ENCODE measurements around the gene NFKBIE.

Gene NFKBIE

DNA sequence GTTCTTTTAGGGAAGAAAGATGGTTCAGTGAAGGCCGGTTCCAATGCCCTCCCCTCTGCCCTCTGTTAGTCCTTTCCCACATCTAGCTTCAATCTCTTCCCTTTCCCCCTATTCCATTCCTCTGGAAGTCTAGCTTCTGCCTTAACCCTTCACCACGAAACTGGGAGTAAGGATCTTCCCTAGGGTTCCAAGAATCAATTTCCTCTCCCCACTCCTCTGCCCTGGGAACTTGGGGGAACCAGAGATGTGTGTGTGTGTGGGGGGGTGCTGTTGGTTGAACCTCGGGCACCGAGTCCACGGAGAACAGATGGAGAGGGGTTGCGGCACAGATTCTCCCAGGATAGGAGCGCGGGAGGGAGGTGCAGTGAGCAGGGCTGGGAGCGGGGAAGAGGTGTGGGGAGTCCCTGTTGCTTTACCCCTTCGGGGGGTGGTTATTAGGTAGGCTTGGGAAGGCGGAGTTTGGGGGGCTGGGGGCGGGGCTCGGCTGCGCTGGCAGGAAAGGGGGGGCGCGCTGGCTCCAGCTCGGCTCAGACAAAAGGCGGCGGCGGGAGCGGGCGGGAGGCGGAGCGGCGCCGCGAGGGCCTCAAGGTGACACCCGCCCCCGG is 4.7 kb upstream of the NFKBIE start, which contains the start of gene TMEM151B:
Gene TMEM151B, plus strand, starts transcription at position 530 of the 605 bp plus-strand sequence. CDS start 293 bp downstream, outside the sequence.
- no peak for DNase-seq (ENCODE audit: low read depth in 1 of 2, low spot score in 1 of 2)
- TF ChIP-seq, protein P1, sequence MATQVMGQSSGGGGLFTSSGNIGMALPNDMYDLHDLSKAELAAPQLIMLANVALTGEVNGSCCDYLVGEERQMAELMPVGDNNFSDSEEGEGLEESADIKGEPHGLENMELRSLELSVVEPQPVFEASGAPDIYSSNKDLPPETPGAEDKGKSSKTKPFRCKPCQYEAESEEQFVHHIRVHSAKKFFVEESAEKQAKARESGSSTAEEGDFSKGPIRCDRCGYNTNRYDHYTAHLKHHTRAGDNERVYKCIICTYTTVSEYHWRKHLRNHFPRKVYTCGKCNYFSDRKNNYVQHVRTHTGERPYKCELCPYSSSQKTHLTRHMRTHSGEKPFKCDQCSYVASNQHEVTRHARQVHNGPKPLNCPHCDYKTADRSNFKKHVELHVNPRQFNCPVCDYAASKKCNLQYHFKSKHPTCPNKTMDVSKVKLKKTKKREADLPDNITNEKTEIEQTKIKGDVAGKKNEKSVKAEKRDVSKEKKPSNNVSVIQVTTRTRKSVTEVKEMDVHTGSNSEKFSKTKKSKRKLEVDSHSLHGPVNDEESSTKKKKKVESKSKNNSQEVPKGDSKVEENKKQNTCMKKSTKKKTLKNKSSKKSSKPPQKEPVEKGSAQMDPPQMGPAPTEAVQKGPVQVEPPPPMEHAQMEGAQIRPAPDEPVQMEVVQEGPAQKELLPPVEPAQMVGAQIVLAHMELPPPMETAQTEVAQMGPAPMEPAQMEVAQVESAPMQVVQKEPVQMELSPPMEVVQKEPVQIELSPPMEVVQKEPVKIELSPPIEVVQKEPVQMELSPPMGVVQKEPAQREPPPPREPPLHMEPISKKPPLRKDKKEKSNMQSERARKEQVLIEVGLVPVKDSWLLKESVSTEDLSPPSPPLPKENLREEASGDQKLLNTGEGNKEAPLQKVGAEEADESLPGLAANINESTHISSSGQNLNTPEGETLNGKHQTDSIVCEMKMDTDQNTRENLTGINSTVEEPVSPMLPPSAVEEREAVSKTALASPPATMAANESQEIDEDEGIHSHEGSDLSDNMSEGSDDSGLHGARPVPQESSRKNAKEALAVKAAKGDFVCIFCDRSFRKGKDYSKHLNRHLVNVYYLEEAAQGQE (IDR thresholded peaks at IDR 0.05; ENCODE audit: insufficient replicate concordance, low read depth): no peak
- no peak for TF ChIP-seq GABPA (IDR thresholded peaks at IDR 0.05; ENCODE audit: low read depth)
- Histone ChIP-seq H3K27me3 (ENCODE audit: insufficient read depth, poor library complexity, severe bottlenecking) (peaks cover 39% of the 10 kb centered on the region), H3K4me3 (replicated peaks; ENCODE audit: insufficient read depth, low read length) (no peak within 1 kb of the TSS; the same call in 1 of the 2 replicates), H3K27ac (replicated peaks) (no peak within 1 kb of the TSS)

DNA sequence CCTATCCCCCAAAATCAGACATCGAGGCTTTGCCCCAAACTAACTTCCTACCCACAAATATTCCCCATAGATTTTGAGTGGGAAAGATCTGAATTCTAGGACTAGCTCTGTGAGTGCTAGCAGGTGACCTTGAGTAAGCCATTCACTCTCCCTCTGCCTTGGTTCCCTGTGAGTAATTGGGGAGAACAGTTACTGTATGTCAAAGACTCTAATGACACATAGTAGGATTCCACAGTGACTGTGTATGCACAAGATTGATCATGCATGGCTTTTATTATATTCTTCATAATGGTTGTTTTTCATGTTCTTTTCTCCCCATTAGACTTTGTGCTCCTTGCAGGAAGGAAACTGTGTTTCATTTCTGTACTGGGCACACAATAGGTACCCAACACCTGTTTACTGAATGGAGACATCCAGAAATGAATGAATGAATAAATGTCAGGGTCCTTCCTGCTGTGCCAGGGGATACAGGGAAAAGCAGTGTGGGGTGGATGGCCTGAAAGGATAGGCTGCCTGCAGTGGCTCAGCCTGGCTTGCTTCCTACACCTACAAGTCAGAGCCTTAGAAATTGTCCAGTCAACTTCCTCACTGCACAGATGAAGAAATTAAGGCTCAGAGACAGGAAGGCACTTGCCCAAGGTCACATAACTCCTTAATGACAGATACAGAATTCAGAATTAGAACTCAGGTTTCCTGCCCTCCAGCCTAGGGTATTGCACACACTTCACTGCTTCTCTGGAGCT is 4.0 kb upstream of the NFKBIE start:
- no peak for DNase-seq (ENCODE audit: low read depth in 1 of 2, low spot score in 1 of 2)
- H3K27ac ChIP-seq (replicated peaks): no peak overlapping the region
- TF ChIP-seq, protein P1 (IDR thresholded peaks at IDR 0.05; ENCODE audit: insufficient replicate concordance, low read depth): no peak
- TF ChIP-seq SPI1 (IDR thresholded peaks at IDR 0.05; ENCODE audit: borderline replicate concordance, low read depth): peak; percentile 45; the same call in 1 of the 2 replicates
- H3K27me3 ChIP-seq (ENCODE audit: insufficient read depth, poor library complexity, severe bottlenecking): peaks cover 34% of the 10 kb centered on the region
- H3K4me3 ChIP-seq (replicated peaks; ENCODE audit: insufficient read depth, low read length): no peak overlapping the region

DNA sequence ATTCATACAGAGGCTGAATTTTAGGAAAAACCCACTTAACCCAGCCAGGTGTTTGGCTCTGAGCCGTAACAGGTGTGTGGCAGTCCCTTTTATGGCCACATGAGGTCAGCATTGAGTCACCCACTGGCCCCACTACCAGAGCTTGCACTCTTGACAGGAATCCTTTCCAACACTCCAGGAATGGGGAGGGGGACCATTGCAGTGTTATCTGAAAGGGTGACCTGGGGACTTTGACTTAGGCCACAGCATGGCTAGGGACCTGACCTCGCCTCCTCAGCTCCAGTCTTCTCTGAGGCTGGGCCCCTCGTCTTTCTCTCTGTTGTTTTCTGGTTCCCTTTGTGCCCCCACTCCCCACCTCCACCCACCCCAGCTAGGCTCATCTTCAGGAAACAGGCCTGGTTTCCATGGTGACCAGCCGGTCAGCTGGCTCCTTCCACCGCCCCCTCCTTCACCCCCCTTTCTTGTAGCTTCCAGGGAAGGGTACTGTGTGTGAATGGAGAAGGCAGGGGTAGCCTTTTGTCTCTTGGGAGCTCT is 2.8 kb upstream of the NFKBIE start:
- TF ChIP-seq, protein P1 (IDR thresholded peaks at IDR 0.05; ENCODE audit: insufficient replicate concordance, low read depth): no peak
- TF ChIP-seq, protein P2, sequence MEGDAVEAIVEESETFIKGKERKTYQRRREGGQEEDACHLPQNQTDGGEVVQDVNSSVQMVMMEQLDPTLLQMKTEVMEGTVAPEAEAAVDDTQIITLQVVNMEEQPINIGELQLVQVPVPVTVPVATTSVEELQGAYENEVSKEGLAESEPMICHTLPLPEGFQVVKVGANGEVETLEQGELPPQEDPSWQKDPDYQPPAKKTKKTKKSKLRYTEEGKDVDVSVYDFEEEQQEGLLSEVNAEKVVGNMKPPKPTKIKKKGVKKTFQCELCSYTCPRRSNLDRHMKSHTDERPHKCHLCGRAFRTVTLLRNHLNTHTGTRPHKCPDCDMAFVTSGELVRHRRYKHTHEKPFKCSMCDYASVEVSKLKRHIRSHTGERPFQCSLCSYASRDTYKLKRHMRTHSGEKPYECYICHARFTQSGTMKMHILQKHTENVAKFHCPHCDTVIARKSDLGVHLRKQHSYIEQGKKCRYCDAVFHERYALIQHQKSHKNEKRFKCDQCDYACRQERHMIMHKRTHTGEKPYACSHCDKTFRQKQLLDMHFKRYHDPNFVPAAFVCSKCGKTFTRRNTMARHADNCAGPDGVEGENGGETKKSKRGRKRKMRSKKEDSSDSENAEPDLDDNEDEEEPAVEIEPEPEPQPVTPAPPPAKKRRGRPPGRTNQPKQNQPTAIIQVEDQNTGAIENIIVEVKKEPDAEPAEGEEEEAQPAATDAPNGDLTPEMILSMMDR (IDR thresholded peaks at IDR 0.05; ENCODE audit: insufficient read depth, low read length): peak; percentile 88
- Histone ChIP-seq H3K27me3 (ENCODE audit: insufficient read depth, poor library complexity, severe bottlenecking) (peaks cover 27% of the 10 kb centered on the region), H3K27ac (replicated peaks) (no peak overlapping the region), H3K4me3 (replicated peaks; ENCODE audit: insufficient read depth, low read length) (no peak overlapping the region)
- no peak for DNase-seq (ENCODE audit: low read depth in 1 of 2, low spot score in 1 of 2)

DNA sequence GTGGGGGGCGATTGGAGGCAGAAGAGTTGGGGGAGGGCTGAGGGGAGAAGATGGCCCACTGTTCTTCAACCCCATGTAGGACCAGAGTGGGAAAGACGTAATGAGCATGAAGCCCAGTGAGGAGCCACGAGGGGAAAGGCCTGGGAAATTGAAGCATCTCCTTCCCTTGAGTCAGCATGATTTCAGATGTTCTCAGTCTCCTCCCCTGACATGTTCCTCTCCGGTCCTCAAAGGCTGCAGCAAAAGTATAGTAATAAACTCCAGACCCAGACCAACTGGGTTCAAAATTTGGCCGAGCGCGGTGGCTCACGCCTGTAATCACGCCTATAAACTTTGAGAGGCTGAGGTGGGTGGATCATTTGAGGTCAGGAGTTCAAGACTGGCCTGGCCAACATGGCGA is 1.9 kb upstream of the NFKBIE start:
- TF ChIP-seq SPI1 (IDR thresholded peaks at IDR 0.05; ENCODE audit: borderline replicate concordance, low read depth) (no peak), POLR2AphosphoS5 (IDR thresholded peaks at IDR 0.05; ENCODE audit: low read depth) (no peak), GABPA (IDR thresholded peaks at IDR 0.05; ENCODE audit: low read depth) (no peak)
- TF ChIP-seq, protein P1 (IDR thresholded peaks at IDR 0.05; ENCODE audit: insufficient replicate concordance, low read depth): no peak
- TF ChIP-seq, protein P2 (IDR thresholded peaks at IDR 0.05; ENCODE audit: insufficient read depth, low read length): no peak
- no peak for DNase-seq (ENCODE audit: low read depth in 1 of 2, low spot score in 1 of 2)
- no peak overlapping the region for H3K27ac ChIP-seq (replicated peaks)
- H3K4me3 ChIP-seq (replicated peaks; ENCODE audit: insufficient read depth, low read length): no peak overlapping the region
- peaks cover 20% of the 10 kb centered on the region for H3K27me3 ChIP-seq (ENCODE audit: insufficient read depth, poor library complexity, severe bottlenecking)

All from HL-60 (cell line).